Naive thymus-derived CD4-positive, alpha-beta T cell (primary cell): ENCODE results near the gene EIF2AK2. TPM values are rescaled to one million over a fixed set of nuclear protein-coding genes. Genes with fewer than 3 reads are reported as not detected.

Experiments used
- ATAC-seq: fragments of 150-1000 bp; cut with Tn5 transposase; 2 replicates; pipeline ENCODE4 v1.10.0; 2021; ENCODE audit warnings: mild to moderate bottlenecking, moderate library complexity
- CTCF ChIA-PET: fragments of 350-600 bp; sonication (Branson Sonifier 250); formaldehyde crosslinking; loops from one replicate; lab custom pipeline; 2021; ENCODE audit warnings: antibody characterized with exemption; lab: Charles Lee
- POLR2A ChIA-PET: fragments of 350-600 bp; sonication (Branson Sonifier 250); formaldehyde crosslinking; loops from one replicate; lab custom pipeline; 2021; ENCODE audit warnings: antibody characterized with exemption, inconsistent platforms; lab: Charles Lee
- DNase-seq, 9 donors: peaks; one replicate each; pipeline versions ENCODE4 v3.0.0 to v3.0.0-alpha.2; 2020 to 2022; ENCODE audit warnings: mixed read lengths in 1 of 9
- H3K27ac ChIP-seq: one replicate; pipeline ENCODE4 v1.7.0; 2013; ENCODE audit warnings: mild to moderate bottlenecking, low read depth, low read length, moderate library complexity
- H3K27me3 ChIP-seq, 2 donors: one replicate each; pipeline ENCODE4 v1.7.0; 2013; ENCODE audit warnings: low read length in 2 of 2, mild to moderate bottlenecking in 2 of 2, moderate library complexity in 2 of 2; ENCODE audit not compliant: control insufficient read depth in 2 of 2, insufficient read depth in 2 of 2
- H3K36me3 ChIP-seq, 3 experiments: 1 replicate in 2 of 3; 2 replicates in 1 of 3; pipeline ENCODE4 v1.7.0; 2013; ENCODE audit warnings: low read length in 3 of 3, mild to moderate bottlenecking in 3 of 3, moderate library complexity in 1 of 3; ENCODE audit not compliant: insufficient read depth in 3 of 3, control insufficient read depth in 2 of 3
- H3K4me1 ChIP-seq, 2 donors: one replicate each; pipeline ENCODE4 v1.7.0; 2013; ENCODE audit warnings: low read length in 2 of 2, mild to moderate bottlenecking in 2 of 2, moderate library complexity in 1 of 2; ENCODE audit not compliant: control insufficient read depth in 2 of 2, insufficient read depth in 2 of 2
- H3K4me3 ChIP-seq: 2 replicates; pipeline ENCODE4 v1.7.0; 2013; ENCODE audit warnings: mild to moderate bottlenecking, low read length
- H3K9me3 ChIP-seq, 3 experiments: 1 replicate in 2 of 3; 2 replicates in 1 of 3; pipeline ENCODE4 v1.7.0; 2013; ENCODE audit warnings: low read length in 3 of 3; ENCODE audit not compliant: control insufficient read depth in 2 of 3
- H3K27ac Mint-ChIP-seq, 9 donors: one replicate each; pipeline ENCODE4 v1.8.0; 2020 to 2022; ENCODE audit warnings: mixed read lengths in 9 of 9, mild to moderate bottlenecking in 8 of 9, moderate library complexity in 5 of 9, inconsistent platforms in 2 of 9
- H3K27me3 Mint-ChIP-seq, 5 donors: one replicate each; pipeline ENCODE4 v1.8.0; 2021 to 2022; ENCODE audit warnings: mixed read lengths in 5 of 5, mild to moderate bottlenecking in 1 of 5
- H3K36me3 Mint-ChIP-seq, 5 donors: one replicate each; pipeline ENCODE4 v1.8.0; 2020 to 2022; ENCODE audit warnings: mixed read lengths in 5 of 5, mild to moderate bottlenecking in 3 of 5, inconsistent platforms in 1 of 5
- H3K4me1 Mint-ChIP-seq, 7 donors: one replicate each; pipeline ENCODE4 v1.8.0; 2020 to 2022; ENCODE audit warnings: mixed read lengths in 7 of 7, mild to moderate bottlenecking in 3 of 7, inconsistent platforms in 1 of 7
- H3K4me3 Mint-ChIP-seq, 10 donors: one replicate each; pipeline ENCODE4 v1.8.0; 2020 to 2022; ENCODE audit warnings: mild to moderate bottlenecking in 10 of 10, mixed read lengths in 10 of 10, moderate library complexity in 6 of 10, inconsistent platforms in 2 of 10
- H3K9me3 Mint-ChIP-seq, 11 donors: one replicate each; pipeline ENCODE4 v1.8.0; 2020 to 2022; ENCODE audit warnings: mixed read lengths in 11 of 11, mild to moderate bottlenecking in 4 of 11, inconsistent platforms in 1 of 11, moderate library complexity in 1 of 11
- intact Hi-C, 2 donors: fragments of 100-400 bp; cut with micrococcal nuclease; formaldehyde crosslinking; loops; one replicate each; pipeline ENCODE4 v1.15.1; 2023
- polyA plus RNA-seq, 2 donors: library from polyadenylated mRNA; unstranded; fragments of 300-500 nt; fragmentation: Illumina TruSeq; gene quantifications; one replicate each; pipeline ENCODE4 v1.2.3, GENCODE V29; 2021
- total RNA-seq, 6 experiments: library from RNA in 5 of 6; stranded (reverse) in 5 of 6; gene quantifications; 1 replicate in 5 of 6; 2 replicates in 1 of 6; pipeline ENCODE4 v1.2.3 and lab custom pipeline; 2021 to 2026

EIF2AK2 gene
- total and polyA plus RNA-seq, 7 experiments from 2014 or later = 20.4 to 91.9 (median 23.5) TPM

DNA sequence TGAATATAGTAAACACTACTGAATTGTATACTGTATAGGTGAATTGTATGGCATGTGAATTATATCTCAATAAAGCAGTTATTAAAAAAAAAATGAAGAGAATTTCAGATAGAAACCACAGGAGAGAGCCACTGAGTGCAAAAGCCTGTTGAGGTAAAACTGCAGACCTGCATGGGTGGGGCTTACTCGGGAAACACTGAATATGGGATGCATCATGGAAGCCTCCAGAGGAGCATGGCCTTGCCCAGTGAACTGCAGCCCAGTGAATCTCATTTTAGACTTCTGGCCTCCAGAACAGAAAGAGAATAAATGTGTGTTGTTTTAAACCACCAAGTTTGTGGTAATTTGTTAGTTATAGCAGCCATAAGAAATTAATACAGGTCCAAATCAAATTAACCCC lies 56.7 kb downstream of the EIF2AK2 start:
- POLR2A ChIA-PET = no interaction called here
- Histone ChIP-seq H3K9me3 (no peaks in the 10 kb centered on the region), H3K36me3 (peaks cover 3 to 47% (median 7%) of the 10 kb centered on the region in 3 experiments), H3K27me3 (no peaks in the 10 kb centered on the region), H3K4me1 (no peaks in the 10 kb centered on the region), H3K4me3 (no peak overlapping the region), H3K27ac (peak overlapping the region; percentile 5)
- intact Hi-C loops = no loop called here
- DNase-seq = no peak
- H3K27me3 Mint-ChIP-seq = no peaks in the 10 kb centered on the region
- no peak overlapping the region for H3K4me3 Mint-ChIP-seq
- H3K4me1 Mint-ChIP-seq = no peaks in the 10 kb centered on the region
- peaks cover 9 to 53% (median 20%) of the 10 kb centered on the region in 5 donors for H3K36me3 Mint-ChIP-seq
- H3K9me3 Mint-ChIP-seq = no peaks in the 10 kb centered on the region
- CTCF ChIA-PET = no interaction called here
- H3K27ac Mint-ChIP-seq = peak overlapping the region in 4 of 9 donors; percentile 14 to 41 (median 28)
- ATAC-seq = no peak

GRCh38 chr2:37098416-37099118 lies 58.2 kb downstream of the EIF2AK2 start:
- Mint-ChIP-seq H3K4me1 (no peaks in the 10 kb centered on the region), H3K4me3 (no peak overlapping the region), H3K27me3 (no peaks in the 10 kb centered on the region), H3K9me3 (no peaks in the 10 kb centered on the region), H3K36me3 (peaks cover 5 to 57% (median 25%) of the 10 kb centered on the region in 5 donors), H3K27ac (peak overlapping the region in 1 of 9 donors; percentile 66)
- no peaks in the 10 kb centered on the region for H3K4me1 ChIP-seq
- no peak overlapping the region for H3K27ac ChIP-seq
- H3K9me3 ChIP-seq = no peaks in the 10 kb centered on the region
- ATAC-seq (no peak), DNase-seq (no peak)
- POLR2A ChIA-PET = no interaction called here
- no peak overlapping the region for H3K4me3 ChIP-seq
- peaks cover 10 to 58% (median 22%) of the 10 kb centered on the region in 3 experiments for H3K36me3 ChIP-seq
- no peaks in the 10 kb centered on the region for H3K27me3 ChIP-seq
- intact Hi-C loops = no loop called here
- CTCF ChIA-PET = no interaction called here

DNA sequence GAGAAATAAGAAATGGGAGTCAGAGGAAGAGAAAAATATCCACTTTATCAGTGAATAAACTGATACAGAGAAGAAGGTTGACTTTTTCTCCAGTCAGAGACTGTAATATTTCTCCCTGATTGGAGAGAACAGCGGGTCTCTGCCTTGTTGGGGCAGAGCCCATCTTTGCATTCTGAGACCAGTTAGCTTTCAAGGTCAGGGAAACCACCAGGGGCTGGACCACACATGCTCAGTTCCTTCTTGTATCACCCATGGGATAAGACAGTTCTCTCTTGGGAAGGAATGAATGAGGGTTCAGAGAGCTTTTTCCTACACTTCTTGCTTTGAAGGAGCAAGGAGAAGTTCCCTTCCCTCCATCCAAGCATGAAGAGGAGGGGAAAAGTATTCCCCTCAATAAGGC lies 60.2 kb downstream of the EIF2AK2 start:
- no peak overlapping the region for H3K27ac ChIP-seq
- Mint-ChIP-seq H3K4me3 (no peak overlapping the region), H3K36me3 (peaks cover 5 to 59% (median 31%) of the 10 kb centered on the region in 5 donors), H3K9me3 (no peaks in the 10 kb centered on the region), H3K27ac (peak overlapping the region in 6 of 9 donors; percentile 26 to 88 (median 56)), H3K27me3 (no peaks in the 10 kb centered on the region), H3K4me1 (peaks cover 0 to 1% (median 0%) of the 10 kb centered on the region in 7 donors)
- no peaks in the 10 kb centered on the region for H3K4me1 ChIP-seq
- no peak for ATAC-seq
- CTCF ChIA-PET = no interaction called here
- DNase-seq = no peak
- POLR2A ChIA-PET = interaction anchor here (0.9 kb wide), 1 partner anchor 100 kb away, joined by 4 read pairs; the partner anchor contains the start of gene CEBPZOS
- H3K36me3 ChIP-seq = peaks cover 14 to 74% (median 24%) of the 10 kb centered on the region in 3 experiments
- no peaks in the 10 kb centered on the region for H3K27me3 ChIP-seq
- H3K9me3 ChIP-seq = no peaks in the 10 kb centered on the region
- intact Hi-C loops = no loop called here
- H3K4me3 ChIP-seq = no peak overlapping the region

GRCh38 chr2:37091873-37092272 lies 64.9 kb downstream of the EIF2AK2 start:
- no peak overlapping the region for H3K27ac Mint-ChIP-seq
- Histone ChIP-seq H3K4me3 (no peak overlapping the region), H3K4me1 (no peaks in the 10 kb centered on the region), H3K36me3 (peaks cover 15 to 65% (median 24%) of the 10 kb centered on the region in 3 experiments), H3K27me3 (no peaks in the 10 kb centered on the region), H3K9me3 (no peaks in the 10 kb centered on the region), H3K27ac (no peak overlapping the region)
- peaks cover 4 to 18% (median 12%) of the 10 kb centered on the region in 7 donors for H3K4me1 Mint-ChIP-seq
- no peak for DNase-seq
- no peak overlapping the region for H3K4me3 Mint-ChIP-seq
- ATAC-seq = no peak
- peaks cover 5 to 56% (median 28%) of the 10 kb centered on the region in 5 donors for H3K36me3 Mint-ChIP-seq
- H3K27me3 Mint-ChIP-seq = no peaks in the 10 kb centered on the region
- ChIA-PET CTCF (interaction anchor here (0.6 kb wide), 1 partner anchor 227 kb away, joined by 3 read pairs; no protein-coding TSS in a partner anchor), POLR2A (no interaction called here)
- no peaks in the 10 kb centered on the region for H3K9me3 Mint-ChIP-seq
- intact Hi-C loops = no loop called here

- no peaks in the 10 kb centered on the region for H3K27me3 ChIP-seq
- peaks cover 0 to 46% (median 25%) of the 10 kb centered on the region in 5 donors for H3K36me3 Mint-ChIP-seq
- H3K27ac ChIP-seq = no peak overlapping the region
- ChIA-PET CTCF (no interaction called here), POLR2A (no interaction called here)
- H3K9me3 ChIP-seq = no peaks in the 10 kb centered on the region
- H3K36me3 ChIP-seq = peaks cover 15 to 49% (median 20%) of the 10 kb centered on the region in 3 experiments
- no peak overlapping the region for H3K27ac Mint-ChIP-seq
- peak; percentile 38 for ATAC-seq
- no peak overlapping the region for H3K4me3 Mint-ChIP-seq
- H3K4me1 Mint-ChIP-seq = peaks cover 4 to 18% (median 12%) of the 10 kb centered on the region in 7 donors
- H3K4me1 ChIP-seq = peaks cover 4 to 8% of the 10 kb centered on the region in 2 donors
- no peak for DNase-seq
- H3K9me3 Mint-ChIP-seq = no peaks in the 10 kb centered on the region
- no peak overlapping the region for H3K4me3 ChIP-seq
- no peaks in the 10 kb centered on the region for H3K27me3 Mint-ChIP-seq
- intact Hi-C loops = no loop called here
Measured at GRCh38 chr2:37090019-37090477, 66.7 kb downstream of the EIF2AK2 start.

GRCh38 chr2:37085731-37086147 lies 71.0 kb downstream of the EIF2AK2 start:
- no peaks in the 10 kb centered on the region for H3K27me3 ChIP-seq
- H3K9me3 ChIP-seq = no peaks in the 10 kb centered on the region
- intact Hi-C loops = loop anchor here (2.0 to 10.0 kb wide), 5 partner anchors 19 to 1659 kb away; partner anchors contain the start of genes ATL2 (in 1 of the 2), CDC42EP3 (in 1 of the 2) and PRKD3 (in 1 of the 2)
- peaks cover 11 to 47% (median 35%) of the 10 kb centered on the region in 7 donors for H3K4me1 Mint-ChIP-seq
- H3K4me3 ChIP-seq = no peak overlapping the region
- H3K36me3 Mint-ChIP-seq = peaks cover 6 to 44% (median 24%) of the 10 kb centered on the region in 5 donors
- H3K27me3 Mint-ChIP-seq = no peaks in the 10 kb centered on the region
- peak overlapping the region; percentile 28 for H3K27ac ChIP-seq
- no peak for DNase-seq
- no peak for ATAC-seq
- H3K4me1 ChIP-seq = peaks cover 25 to 30% of the 10 kb centered on the region in 2 donors
- no peaks in the 10 kb centered on the region for H3K9me3 Mint-ChIP-seq
- POLR2A ChIA-PET = interaction anchor here (0.6 to 0.7 kb wide), 2 partner anchors 19 to 47 kb away, joined by 3 to 7 read pairs; no protein-coding TSS in a partner anchor
- peak overlapping the region in 1 of 10 donors; percentile 15 for H3K4me3 Mint-ChIP-seq
- peak overlapping the region in 1 of 9 donors; percentile 4 for H3K27ac Mint-ChIP-seq
- CTCF ChIA-PET = interaction anchor here (0.6 kb wide), 1 partner anchor 54 kb away, joined by 3 read pairs; no protein-coding TSS in a partner anchor
- H3K36me3 ChIP-seq = peaks cover 0 to 19% (median 3%) of the 10 kb centered on the region in 3 experiments
